Uterus (tissue), 2 donors: Measurements from ENCODE around the gene LMX1B.

Experiments used
- CTCF ChIP-seq, 4 experiments: fragments of 200-600 bp in 2 of 4; fragments of 450-650 bp in 2 of 4; sonication (generic) in 2 of 4; IDR thresholded peaks; one replicate each; pipeline ENCODE4 v1.5.1; 2016 to 2019; ENCODE audit warnings: antibody characterized with exemption in 4 of 4, mild to moderate bottlenecking in 2 of 4, moderate library complexity in 1 of 4
- POLR2A ChIP-seq, 2 donors: fragments of 450-650 bp; IDR thresholded peaks; one replicate each; pipeline ENCODE4 v1.6.1; 2016; ENCODE audit warnings: antibody characterized with exemption in 2 of 2, mild to moderate bottlenecking in 1 of 2, moderate library complexity in 1 of 2

DNA sequence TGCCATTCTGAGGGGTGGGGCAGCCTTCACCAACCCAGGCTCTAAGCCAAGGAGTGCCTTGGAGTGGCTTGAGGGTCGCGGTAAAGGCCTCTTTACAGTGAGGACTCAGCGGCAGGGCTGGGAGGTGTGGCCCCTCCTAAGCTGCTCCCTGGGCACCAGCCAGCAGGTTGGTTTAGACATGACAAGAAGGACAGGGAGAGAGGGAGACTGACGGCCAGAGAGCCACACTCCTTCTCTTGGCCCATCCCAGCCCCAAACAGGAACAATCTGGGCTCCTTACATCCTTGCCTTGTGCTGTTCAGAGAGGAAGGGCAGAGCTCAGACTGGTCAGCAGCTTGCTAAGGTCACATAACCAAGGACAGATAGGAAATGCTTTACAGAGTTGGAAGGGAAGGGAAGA lies 94.5 kb downstream of the LMX1B start:
- no peak for TF ChIP-seq CTCF (IDR thresholded peaks at IDR 0.05)
- no peak for TF ChIP-seq POLR2A (IDR thresholded peaks at IDR 0.05)
